LHCN-M2 (cell line): ENCODE data around the gene PDZD2. TPM values are rescaled to one million over a fixed set of nuclear protein-coding genes. Genes with fewer than 3 reads are reported as not detected.
"Not testable (repeated sequence)": the region's sequence is repeated elsewhere in the genome, so short reads cannot be mapped to it uniquely, and the experiment has no call there.

Experiments
- DNase-seq: peaks from one replicate; pipeline ENCODE4 v3.0.0-alpha.2; 2012; ENCODE audit warnings: low read depth
- total RNA-seq: library from RNA; depleted of rRNA; stranded (reverse); fragments of >200 nt; gene quantifications from 2 replicates; pipeline ENCODE4 v1.2.3, GENCODE V29; 2014

The PDZD2 gene
- total RNA-seq, 1 experiment from 2014 or later = not detected

GRCh38 chr5:31731710-31732301, 92.9 kb downstream of the PDZD2 start:
- DNase-seq = no peak

- DNase-seq = not testable (repeated sequence)
These were observed 93.9 kb downstream of the PDZD2 start for GRCh38 chr5:31732821-31733220.

GRCh38 chr5:31733371-31733770, 94.4 kb downstream of the PDZD2 start:
- DNase-seq = no peak

- no peak for DNase-seq
These were observed 97.2 kb downstream of the PDZD2 start for GRCh38 chr5:31736127-31736526.

- DNase-seq = no peak
These were observed 99.3 kb downstream of the PDZD2 start for GRCh38 chr5:31738199-31738598.

GRCh38 chr5:31741496-31741895, 102.6 kb downstream of the PDZD2 start:
- DNase-seq = no peak

- DNase-seq = no peak
These were observed 104.7 kb downstream of the PDZD2 start for GRCh38 chr5:31743678-31744077.

- no peak for DNase-seq
These were observed 109.7 kb downstream of the PDZD2 start for GRCh38 chr5:31748458-31749172.

GRCh38 chr5:31750215-31750614, 111.3 kb downstream of the PDZD2 start:
- no peak for DNase-seq

- no peak for DNase-seq
These were observed 112.7 kb downstream of the PDZD2 start for GRCh38 chr5:31751610-31752009.

GRCh38 chr5:31753700-31754357, 114.9 kb downstream of the PDZD2 start:
- DNase-seq = no peak

- DNase-seq = no peak
These were observed 115.4 kb downstream of the PDZD2 start for GRCh38 chr5:31754358-31754704.

GRCh38 chr5:31754741-31755675, 116.1 kb downstream of the PDZD2 start:
- no peak for DNase-seq

GRCh38 chr5:31755676-31756230, 116.8 kb downstream of the PDZD2 start:
- DNase-seq = no peak

- DNase-seq = no peak
These were observed 118.9 kb downstream of the PDZD2 start for GRCh38 chr5:31757806-31758205.

GRCh38 chr5:31758803-31759425, 120.0 kb downstream of the PDZD2 start:
- DNase-seq = no peak

- DNase-seq = no peak
These were observed 121.0 kb downstream of the PDZD2 start for GRCh38 chr5:31759925-31760324.

GRCh38 chr5:31761877-31762276, 122.9 kb downstream of the PDZD2 start:
- DNase-seq = no peak

- no peak for DNase-seq
These were observed 124.5 kb downstream of the PDZD2 start for GRCh38 chr5:31763424-31763823.

- not testable (repeated sequence) for DNase-seq
These were observed 125.8 kb downstream of the PDZD2 start for GRCh38 chr5:31764687-31765086.
